K562 (cell line): ENCODE data around the gene NFATC2. TPM values are rescaled to one million over a fixed set of nuclear protein-coding genes. Genes with fewer than 3 reads are reported as not detected.

Experiments
- ATAC-seq: fragments of 200-7000 bp; cut with Tn5 transposase; 3 replicates; pipeline ENCODE4 v1.9.1; 2020; ENCODE audit warnings: moderate library complexity
- BruUV-seq: library from RNA; stranded (reverse); fragments of 400-500 nt; replicated peaks from 2 replicates; lab custom pipeline; 2021; lab: Mats Ljungman, UMichigan
- CTCF ChIA-PET: fragments of 300-600 bp; formaldehyde crosslinking; extraction: SDS; loops from one replicate; lab custom pipeline; 2021; ENCODE audit warnings: low intra/inter-chr PET ratio; lab: Yijun Ruan, JAX
- POLR2A ChIA-PET: fragments of 300-600, 350-650 bp; sonication (Branson Sonifier 250); formaldehyde crosslinking; extraction: SDS; loops from one replicate; lab custom pipeline; 2021; ENCODE audit warnings: antibody characterized with exemption, inconsistent platforms; lab: Yijun Ruan, JAX
- DNase-seq, 4 experiments: peaks; one replicate each; pipeline versions ENCODE4 v3.0.0 to v3.0.0-alpha.2; 2011 to 2018; ENCODE audit warnings: low spot score in 3 of 4, mixed read lengths in 3 of 4; ENCODE audit errors: extremely low read depth in 1 of 4
- FAIRE-seq: peaks from 2 replicates; lab custom pipeline; 2011; peaks lifted over from hg19 to GRCh38; lab: Jason Lieb, UNC
- H2AFZ ChIP-seq: 2 replicates; pipeline ENCODE4 v1.6.0; 2011; ENCODE audit warnings: low read depth, low read length, control low read depth, inconsistent platforms
- H3K27ac ChIP-seq: fragments of 200-600 bp; 3 replicates; pipeline ENCODE4 v1.8.0; 2011; ENCODE audit warnings: low read depth, mild to moderate bottlenecking, control low read depth, inconsistent platforms, low read length, moderate library complexity, mixed read lengths; ENCODE audit errors: extremely low read depth
- H3K27me3 ChIP-seq, 2 experiments: fragments of 300-600 bp in 1 of 2; 2 replicates in 1 of 2; 3 replicates in 1 of 2; pipeline versions ENCODE4 v1.6.0 to v1.8.0; 2011; ENCODE audit warnings: inconsistent platforms in 2 of 2, low read length in 2 of 2, mild to moderate bottlenecking in 1 of 2, mixed read lengths in 1 of 2, moderate library complexity in 1 of 2; ENCODE audit not compliant: control insufficient read depth in 2 of 2, insufficient read depth in 2 of 2
- H3K36me3 ChIP-seq: fragments of 300-600 bp; 3 replicates; pipeline ENCODE4 v1.8.0; 2011; ENCODE audit warnings: mild to moderate bottlenecking, low read length, inconsistent platforms; ENCODE audit not compliant: control insufficient read depth, insufficient read depth
- H3K4me1 ChIP-seq, 2 experiments: fragments of 200-600 bp in 1 of 2; replicated peaks in 1 of 2; 2 replicates in 1 of 2; 3 replicates in 1 of 2; pipeline versions ENCODE4 v1.5.1 to v1.8.0; 2011; ENCODE audit warnings: inconsistent platforms in 2 of 2, low read length in 2 of 2, mild to moderate bottlenecking in 1 of 2, mixed read lengths in 1 of 2, moderate library complexity in 1 of 2; ENCODE audit not compliant: control insufficient read depth in 2 of 2, insufficient read depth in 2 of 2
- H3K4me2 ChIP-seq: 2 replicates; pipeline ENCODE4 v1.6.1; 2011; ENCODE audit warnings: low read length, control low read depth, inconsistent platforms, mixed read lengths; ENCODE audit not compliant: insufficient read depth
- H3K4me3 ChIP-seq: fragments of 200-600 bp; sonication (generic), shearing (Covaris generic); 2 replicates; pipeline ENCODE4 v1.5.1; 2016; ENCODE audit warnings: control low read depth, inconsistent platforms
- H3K79me2 ChIP-seq: fragments of 200-600 bp; 3 replicates; pipeline ENCODE4 v1.8.0; 2011; ENCODE audit warnings: low read length, inconsistent platforms; ENCODE audit not compliant: control insufficient read depth, insufficient read depth
- H3K9ac ChIP-seq, 2 experiments: 2 replicates each; pipeline versions ENCODE4 v1.6.0 to v1.6.1; 2011; ENCODE audit warnings: low read depth in 2 of 2, low read length in 2 of 2, control low read depth in 1 of 2, inconsistent platforms in 1 of 2, mild to moderate bottlenecking in 1 of 2, mixed read lengths in 1 of 2; ENCODE audit not compliant: insufficient read depth in 1 of 2
- H3K9me1 ChIP-seq: one replicate; pipeline ENCODE4 v1.6.0; 2011; ENCODE audit warnings: inconsistent platforms, mild to moderate bottlenecking, low read length, moderate library complexity; ENCODE audit not compliant: control insufficient read depth, insufficient read depth
- H3K9me3 ChIP-seq: replicated peaks from 2 replicates; pipeline ENCODE4 v1.5.1; 2011; ENCODE audit warnings: low read depth, low read length, inconsistent platforms; ENCODE audit not compliant: control insufficient read depth, insufficient read depth
- H4K20me1 ChIP-seq: replicated peaks from 2 replicates; pipeline ENCODE4 v1.6.1; 2011; ENCODE audit warnings: low read length, inconsistent platforms, mixed read lengths; ENCODE audit not compliant: control insufficient read depth, insufficient read depth
- ATF7 ChIP-seq: fragments of 450-650 bp; IDR thresholded peaks from 2 replicates; pipeline ENCODE4 v1.7.1; 2014; ENCODE audit warnings: mild to moderate bottlenecking, moderate library complexity
- CEBPB ChIP-seq: fragments of 450-650 bp; IDR thresholded peaks from 2 replicates; pipeline ENCODE4 v1.6.1; 2016; ENCODE audit warnings: missing genetic modification characterization, missing compliant biosample characterization
- CGGBP1 ChIP-seq: fragments of 250-450 bp; sonication (Bioruptor Pico); IDR thresholded peaks from 2 replicates; pipeline ENCODE4 v1.9.0; 2021; ENCODE audit warnings: mild to moderate bottlenecking
- EP400 ChIP-seq: fragments of 450-650 bp; IDR thresholded peaks from 2 replicates; pipeline ENCODE4 v1.6.1; 2017; ENCODE audit warnings: antibody characterized with exemption, mild to moderate bottlenecking, moderate library complexity
- ESRRA ChIP-seq: fragments of 450-650 bp; IDR thresholded peaks from 2 replicates; pipeline ENCODE4 v1.6.1; 2014; ENCODE audit warnings: low read depth, mild to moderate bottlenecking, moderate library complexity, borderline replicate concordance
- FOSL1 ChIP-seq: fragments of 200-800 bp; sonication (Bioruptor generic); conservative IDR thresholded peaks from 2 replicates; pipeline ENCODE4 v1.6.1; 2016; ENCODE audit warnings: missing genetic modification characterization, missing compliant biosample characterization
- FOXA3 ChIP-seq, 2 experiments: fragments of 450-650 bp in 1 of 2; sonication (generic) in 1 of 2; formaldehyde crosslinking; IDR thresholded peaks in 1 of 2; conservative IDR thresholded peaks in 1 of 2; 2 replicates each; pipeline versions ENCODE4 v1.4.0 to v1.8.0; 2020 to 2022; ENCODE audit warnings: mild to moderate bottlenecking in 2 of 2, missing genetic modification reagents in 1 of 2
- NFIX ChIP-seq: fragments of 250-450 bp; sonication (Bioruptor Pico); IDR thresholded peaks from 2 replicates; pipeline ENCODE4 v1.4.0; 2020; ENCODE audit warnings: low read depth, mild to moderate bottlenecking, moderate library complexity
- PTRF ChIP-seq: fragments of 450-650 bp; IDR thresholded peaks from 2 replicates; pipeline ENCODE4 v1.6.1; 2016; ENCODE audit warnings: mild to moderate bottlenecking, missing genetic modification characterization, missing compliant biosample characterization
- RB1 ChIP-seq: fragments of 450-650 bp; IDR thresholded peaks from 2 replicates; pipeline ENCODE4 v1.6.1; 2017; ENCODE audit warnings: low read depth, mild to moderate bottlenecking
- RBM22 ChIP-seq: fragments of 200-400 bp; formaldehyde crosslinking; IDR thresholded peaks from 2 replicates; pipeline ENCODE4 v1.6.1; 2018; ENCODE audit warnings: low read length, low read depth; ENCODE audit not compliant: poor library complexity, severe bottlenecking
- TEAD4 ChIP-seq, 2 experiments: sonication (generic) in 1 of 2; formaldehyde crosslinking in 1 of 2; IDR thresholded peaks; 2 replicates each; pipeline versions ENCODE4 v1.6.1 to v1.8.0; 2012 to 2022; ENCODE audit warnings: borderline replicate concordance in 1 of 2, inconsistent platforms in 1 of 2, low read length in 1 of 2, mild to moderate bottlenecking in 1 of 2, missing genetic modification reagents in 1 of 2
- TFAP4 ChIP-seq: sonication (generic); formaldehyde crosslinking; IDR thresholded peaks from 2 replicates; pipeline ENCODE4 v1.8.0; 2022; ENCODE audit warnings: missing genetic modification reagents, mild to moderate bottlenecking, moderate library complexity, borderline replicate concordance
- THAP12 ChIP-seq: fragments of 250-450 bp; sonication (Bioruptor Pico); IDR thresholded peaks from 2 replicates; pipeline ENCODE4 v1.9.0; 2021; ENCODE audit warnings: mild to moderate bottlenecking, inconsistent platforms
- THRAP3 ChIP-seq: fragments of 450-650 bp; IDR thresholded peaks from 2 replicates; pipeline ENCODE4 v1.6.1; 2016; ENCODE audit warnings: mild to moderate bottlenecking, inconsistent platforms, borderline replicate concordance
- WGBS: fragments of 100-300 bp; shearing (Covaris generic); methylation state at CpG from one replicate; pipeline ENCODE4 v1.1.6; 2016; ENCODE audit warnings: low coverage, mixed read lengths; ENCODE audit not compliant: insufficient coverage; ENCODE audit errors: missing lambda C conversion rate; 5-methylcytosine and 5-hydroxymethylcytosine counted together
- in situ Hi-C: fragments of 300-500 bp; cut with MboI; formaldehyde crosslinking; loops from 4 replicates; pipeline ENCODE4 v1.15.0; 2018; ENCODE audit warnings: inconsistent platforms, mixed read lengths
- intact Hi-C: fragments of 100-400 bp; cut with micrococcal nuclease; formaldehyde crosslinking; loops from 2 replicates; pipeline ENCODE4 v1.14.2; 2022
- polyA plus RNA-seq, 8 experiments: library from polyadenylated mRNA; depleted of rRNA in 4 of 8; stranded (reverse) in 5 of 8; unstranded in 3 of 8; fragments of >200 nt; fragmentation: Nextera tagmentation in 2 of 8; fragmentation: Illumina TruSeq in 1 of 8; extraction: Ambion mirVana in 2 of 8; extraction: Trizol in 1 of 8; gene quantifications; 2 replicates each; pipeline versions ENCODE4 v1.2.1 to v1.2.3, GENCODE V29; 2011 to 2014; ENCODE audit warnings: inconsistent platforms in 1 of 8, missing spikeins in 1 of 8
- total RNA-seq, 7 experiments: library from RNA; depleted of rRNA in 6 of 7; stranded (reverse); fragments of >200 nt in 6 of 7; fragmentation: Illumina TruSeq in 2 of 7; extraction: Trizol in 2 of 7; gene quantifications; 2 replicates each; pipeline versions ENCODE4 v1.2.1 to v1.2.3, GENCODE V29; 2011 to 2021; ENCODE audit warnings: low replicate concordance in 1 of 7

NFATC2 gene
- total and polyA plus RNA-seq, 9 of the 15 experiments (the other 6 are each of a cell fraction or from before 2014, with no cell fraction given), result 1.9 to 11.2 (median 3.0) TPM

- no peak overlapping the region for H2AFZ ChIP-seq
- no peaks in the 10 kb centered on the region for H3K79me2 ChIP-seq
- peaks cover 8 to 20% of the 10 kb centered on the region in 2 experiments for H3K4me1 ChIP-seq
- H3K9me1 ChIP-seq, result peaks cover 3% of the 10 kb centered on the region
- whole genome bisulfite sequencing, result 64% methylated on average over 3 of the region's 3 CpGs
- intact Hi-C loops, result no loop called here
- no peak overlapping the region for H3K4me3 ChIP-seq
- TF ChIP-seq TFAP4 (CRISPR knock-in tag), result no peak
- TF ChIP-seq PTRF (tag), result no peak
- TF ChIP-seq NFIX (CRISPR knock-in tag), result no peak
- TF ChIP-seq TEAD4 (IDR thresholded peaks at IDR 0.05; ENCODE audit: low read length), result no peak
- no peak for TF ChIP-seq TEAD4 (CRISPR knock-in tag; IDR thresholded peaks at IDR 0.05; ENCODE audit: borderline replicate concordance)
- no peak for TF ChIP-seq ESRRA
- TF ChIP-seq FOXA3 (CRISPR knock-in tag; conservative IDR thresholded peaks at IDR 0.05 in 1 of 2, IDR thresholded peaks at IDR 0.05 in 1 of 2), result no peak
- no peak for TF ChIP-seq FOSL1 (tag)
- no peak for TF ChIP-seq ATF7
- TF ChIP-seq CGGBP1 (CRISPR knock-in tag), result no peak
- TF ChIP-seq RB1, result no peak
- TF ChIP-seq THRAP3, result no peak
- TF ChIP-seq CEBPB (tag), result no peak
- TF ChIP-seq THAP12 (CRISPR knock-in tag), result no peak
- no peak for TF ChIP-seq RBM22
- no peak for TF ChIP-seq EP400
- TF ChIP-seq, all 486 proteins: peak for 0
- ChIA-PET CTCF (no interaction called here), POLR2A (interaction anchor here (0.8 to 1.8 kb wide), 2 partner anchors 10 to 36 kb away, joined by 4 read pairs; no protein-coding TSS in a partner anchor)
- no peaks in the 10 kb centered on the region; the same call in 1 of the 2 replicates for H4K20me1 ChIP-seq
- H3K4me2 ChIP-seq, result no peak overlapping the region
- BruUV-seq, result no TSS peak
- DNase-seq (no peak), ATAC-seq (no peak), FAIRE-seq (no peak)
- H3K36me3 ChIP-seq, result peaks cover 52% of the 10 kb centered on the region
- H3K9ac ChIP-seq, result no peak overlapping the region
- H3K27me3 ChIP-seq, result no peaks in the 10 kb centered on the region
- no peak overlapping the region for H3K27ac ChIP-seq
- in situ Hi-C loops, result no loop called here
- H3K9me3 ChIP-seq, result no peaks in the 10 kb centered on the region
Measured at GRCh38 chr20:51432875-51433274, 109.6 kb downstream of the NFATC2 start.
